NCI-H2029 treated with DMSO at 0.1 percent for 48 hours (cell line): ENCODE data around the gene WDHD1.
"Not testable (repeated sequence)": the region's sequence is repeated elsewhere in the genome, so short reads cannot be mapped to it uniquely, and the experiment has no call there.

Experiments used
- DNase-seq: peaks from one replicate; lab custom pipeline; 2025; lab: John Stamatoyannopoulos, UW

The WDHD1 gene

DNA sequence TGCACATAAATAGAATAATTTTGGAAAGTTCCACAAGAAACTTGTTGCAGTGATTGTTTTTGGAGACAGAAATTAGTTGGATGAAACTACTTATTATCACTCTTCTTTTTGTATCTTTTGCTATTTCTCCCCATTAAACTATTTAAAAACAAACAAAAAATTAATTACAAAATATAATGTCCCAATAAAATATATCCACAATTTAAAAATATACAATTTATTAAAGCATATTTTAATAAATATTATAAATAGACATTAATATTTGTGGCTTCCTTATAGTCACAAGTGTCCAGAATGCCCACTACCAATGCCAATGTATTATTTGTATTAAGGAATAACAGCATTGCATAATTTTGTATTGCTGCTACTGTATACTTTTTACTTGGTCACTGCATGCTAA lies 71.8 kb downstream of the WDHD1 start:
- DNase-seq = no peak

GRCh38 chr14:54953609-54954008 lies 73.3 kb downstream of the WDHD1 start:
- DNase-seq = not testable (repeated sequence)

GRCh38 chr14:54952803-54953202 lies 74.1 kb downstream of the WDHD1 start:
- not testable (repeated sequence) for DNase-seq

DNA sequence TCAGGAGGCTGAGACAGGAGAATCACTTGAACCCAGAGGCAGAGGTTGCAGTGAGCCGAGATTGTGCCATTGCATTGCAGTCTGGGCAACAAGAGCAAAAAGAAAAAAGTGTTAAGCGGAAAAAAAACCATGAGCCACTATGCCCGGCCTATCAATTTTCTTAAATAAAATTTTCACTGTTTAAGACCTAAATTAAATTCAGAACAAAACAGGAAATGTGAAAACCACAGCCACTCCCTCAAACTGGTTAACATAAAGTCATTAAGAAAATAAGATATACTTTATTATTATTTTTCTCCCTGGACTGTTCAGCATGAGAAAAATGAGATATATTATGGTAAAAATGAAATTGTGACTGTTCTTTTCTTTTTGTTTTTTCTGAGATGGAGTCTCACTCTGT lies 79.7 kb downstream of the WDHD1 start:
- no peak for DNase-seq

DNA sequence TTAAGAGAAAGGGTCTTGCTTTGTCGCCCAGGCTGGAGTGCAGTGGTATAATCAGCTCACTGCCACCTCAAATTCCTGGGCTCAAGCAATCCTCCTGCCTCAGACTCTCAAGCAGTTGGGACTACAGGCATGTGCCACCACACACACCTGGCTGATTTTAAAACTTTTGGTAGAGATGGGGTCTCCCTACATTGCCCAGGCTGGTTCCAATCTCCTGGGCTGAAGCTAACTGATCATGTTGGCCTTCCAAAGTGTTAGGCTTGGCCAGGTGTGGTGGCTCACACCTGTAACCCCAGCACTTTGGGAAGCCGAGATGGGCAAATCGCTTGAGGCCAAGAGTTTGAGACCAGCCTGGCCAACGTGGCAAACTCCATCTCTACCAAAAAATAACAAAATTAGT lies 80.4 kb downstream of the WDHD1 start:
- DNase-seq = no peak

DNA sequence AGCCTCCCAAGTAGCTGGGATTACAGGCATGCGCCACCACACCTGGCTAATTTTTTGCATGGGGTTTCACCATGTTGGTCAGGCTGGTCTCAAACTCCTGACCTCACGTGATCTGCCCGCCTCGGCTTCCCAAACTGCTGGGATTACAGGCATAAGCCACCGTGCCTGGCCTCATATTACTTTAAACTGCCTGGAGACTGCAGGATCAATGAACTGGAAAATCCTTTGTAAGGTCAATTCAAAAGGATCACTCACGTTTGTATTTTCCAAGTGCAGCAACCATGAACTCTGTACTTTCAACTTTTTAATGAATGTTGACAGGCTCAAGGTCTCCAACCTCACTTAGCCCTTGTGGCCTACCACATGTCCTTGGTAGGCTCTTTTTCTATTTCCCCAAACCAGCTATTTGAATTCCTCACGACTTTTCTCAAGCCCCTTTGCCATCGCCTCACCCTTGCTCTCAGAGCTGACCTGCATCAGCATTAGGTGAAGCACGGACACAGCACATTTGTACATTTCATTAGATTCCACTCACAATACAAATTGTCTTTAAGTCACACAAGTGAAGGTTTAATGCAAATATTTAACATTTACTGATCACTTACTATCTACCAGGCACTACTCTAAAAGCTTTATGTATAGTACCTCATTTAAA lies 82.0 kb downstream of the WDHD1 start:
- DNase-seq = no peak

DNA sequence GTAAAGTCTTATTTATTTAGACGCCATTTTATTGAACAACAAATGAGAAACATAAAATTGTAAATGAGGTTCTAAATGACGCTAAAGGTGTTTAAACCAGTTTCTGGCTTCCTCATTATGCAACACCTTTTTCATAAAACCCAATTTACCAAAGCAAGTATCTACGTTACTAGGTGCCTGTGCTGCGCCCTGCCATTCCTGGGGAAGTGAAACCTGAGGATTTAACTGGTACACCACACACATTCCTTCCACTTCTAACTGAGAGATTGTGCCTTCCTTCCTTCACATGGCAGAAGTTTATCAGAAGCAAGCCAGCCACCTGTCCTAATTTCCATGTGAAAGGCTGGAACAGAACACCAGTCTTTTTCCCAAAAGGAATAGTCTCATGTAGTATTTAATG lies 84.0 kb downstream of the WDHD1 start:
- no peak for DNase-seq

GRCh38 chr14:54936816-54937215 lies 90.1 kb downstream of the WDHD1 start:
- no peak for DNase-seq

DNA sequence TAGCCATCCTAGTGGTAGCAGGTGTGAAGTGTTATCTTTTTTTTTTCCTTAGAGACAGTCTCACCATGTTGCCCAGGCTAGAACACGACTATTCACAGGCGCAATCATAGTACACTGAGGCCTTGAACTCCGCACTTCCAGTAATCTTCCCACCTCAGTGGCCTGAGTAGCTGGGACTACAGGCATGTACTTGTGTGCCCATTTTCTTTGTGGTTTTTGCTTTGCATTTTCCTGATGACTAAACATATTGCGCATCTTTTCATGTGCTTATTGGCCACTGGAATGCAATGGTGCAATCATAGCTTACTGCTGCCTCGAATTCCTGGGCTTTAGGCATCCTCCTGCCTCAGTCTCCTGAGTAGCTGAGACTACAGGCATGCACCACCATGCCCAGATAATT lies 90.9 kb downstream of the WDHD1 start:
- no peak for DNase-seq

- no peak for DNase-seq
Measured at GRCh38 chr14:54935100-54935499, 91.8 kb downstream of the WDHD1 start.

GRCh38 chr14:54933006-54933405 lies 93.9 kb downstream of the WDHD1 start:
- no peak for DNase-seq

DNA sequence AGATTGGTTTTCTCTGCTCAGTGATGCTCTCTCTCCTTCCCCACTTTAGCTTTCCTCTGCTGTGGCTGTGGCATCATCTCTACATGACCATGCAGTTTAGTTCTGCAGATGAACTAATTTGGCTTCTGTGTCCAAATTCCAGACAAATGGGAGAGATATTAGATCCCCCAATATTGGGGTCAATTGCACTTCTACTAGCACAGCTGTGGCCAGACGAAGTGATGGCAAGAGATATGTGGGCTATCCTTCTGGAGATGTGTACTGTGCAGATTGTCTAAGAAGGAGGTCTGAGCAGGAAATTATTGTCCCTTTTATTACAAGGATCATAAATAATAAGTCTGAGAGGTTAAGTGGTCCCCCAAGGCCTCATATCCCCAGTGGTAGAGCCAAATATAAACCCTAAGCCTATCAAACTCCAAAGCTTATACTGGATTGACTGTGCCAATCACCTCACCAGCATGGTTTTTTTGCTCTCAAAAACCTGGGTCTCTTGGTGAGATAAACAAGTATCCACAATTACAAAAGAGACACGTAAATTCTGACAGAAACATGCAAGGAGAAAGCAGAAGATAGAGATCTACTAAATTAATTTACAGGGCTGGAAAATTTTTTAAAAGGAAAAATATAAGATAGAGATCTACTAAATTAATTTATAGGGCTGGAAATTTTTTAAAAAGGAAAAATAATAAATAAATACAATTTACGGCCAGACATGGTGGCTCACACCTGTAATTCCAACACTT lies 95.1 kb downstream of the WDHD1 start:
- DNase-seq = no peak

GRCh38 chr14:54931101-54931500 lies 95.8 kb downstream of the WDHD1 start:
- no peak for DNase-seq

DNA sequence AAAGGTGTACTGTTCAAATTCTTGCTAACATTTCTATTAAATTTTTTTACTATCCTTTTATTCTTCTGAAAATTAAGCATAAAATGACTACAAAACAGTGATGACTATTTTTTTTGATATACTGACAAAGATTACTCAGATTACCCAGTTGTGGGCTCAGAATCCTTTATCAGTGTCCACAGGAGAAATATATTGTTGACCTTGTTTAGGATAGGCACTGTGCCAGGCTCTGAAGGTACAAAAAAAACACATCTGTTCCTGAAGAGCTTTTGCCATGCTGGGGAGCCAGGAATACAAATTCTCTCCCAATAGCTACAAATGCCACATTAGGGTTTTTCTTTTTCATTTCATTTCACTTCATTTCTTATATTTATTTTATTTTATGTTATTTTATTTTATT lies 97.3 kb downstream of the WDHD1 start:
- DNase-seq = peak; percentile 91

DNA sequence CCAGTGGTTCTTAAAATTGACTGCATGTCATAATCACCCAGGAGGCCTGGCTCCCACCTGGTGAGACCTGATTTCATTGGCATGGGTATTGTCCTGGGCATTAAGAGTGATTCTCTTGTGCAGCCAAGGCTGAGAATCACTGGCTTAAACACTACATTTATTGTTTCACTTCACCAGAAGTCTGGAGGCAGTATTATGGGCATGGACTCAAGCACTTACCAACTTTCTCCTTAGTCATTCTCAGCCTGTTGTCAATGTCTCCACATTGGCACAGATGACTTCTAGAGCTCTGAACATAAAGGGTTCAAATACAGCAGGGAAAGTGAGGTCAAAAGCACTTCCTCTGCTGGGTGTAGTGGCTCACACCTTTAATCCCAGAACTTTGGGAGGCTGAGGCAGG lies 98.7 kb downstream of the WDHD1 start:
- no peak for DNase-seq

DNA sequence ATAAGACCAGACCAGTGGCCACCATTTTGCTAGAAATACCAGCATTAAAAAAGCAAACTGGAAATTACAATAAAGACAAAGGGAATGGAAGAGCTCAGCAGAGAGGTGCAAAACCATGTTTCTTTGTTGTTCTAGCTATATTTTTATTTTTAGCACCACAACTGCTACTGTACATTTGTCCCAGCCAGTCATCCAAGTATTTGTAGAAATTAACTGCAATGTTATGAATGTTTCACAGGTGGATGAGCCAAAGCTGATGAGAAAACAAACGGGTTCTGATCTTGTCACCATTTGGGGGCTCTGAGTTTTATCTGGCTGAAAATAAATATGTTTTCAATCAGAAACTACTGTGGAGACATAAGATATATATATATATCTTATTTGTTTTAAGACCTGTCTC lies 99.3 kb downstream of the WDHD1 start:
- no peak for DNase-seq

DNA sequence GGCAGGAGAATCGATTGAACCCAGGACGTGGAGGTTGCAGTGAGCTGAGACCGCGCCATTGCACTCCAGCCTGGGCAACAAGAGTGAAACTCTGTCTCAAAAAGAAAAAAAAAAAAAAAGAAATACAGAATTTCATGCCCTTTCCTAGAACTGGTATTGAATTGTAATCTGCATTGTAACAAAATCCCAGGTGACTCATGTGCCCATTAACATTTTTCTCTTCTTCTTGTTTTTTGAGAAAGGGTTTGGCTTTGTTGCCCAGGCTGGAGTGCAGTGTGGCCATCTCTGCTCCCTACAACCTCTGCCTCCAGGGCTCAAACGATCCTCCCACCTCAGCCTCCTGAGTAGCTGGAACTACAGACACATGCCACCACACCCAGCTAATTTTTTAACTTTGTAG lies 100.3 kb downstream of the WDHD1 start:
- DNase-seq = not testable (repeated sequence)

DNA sequence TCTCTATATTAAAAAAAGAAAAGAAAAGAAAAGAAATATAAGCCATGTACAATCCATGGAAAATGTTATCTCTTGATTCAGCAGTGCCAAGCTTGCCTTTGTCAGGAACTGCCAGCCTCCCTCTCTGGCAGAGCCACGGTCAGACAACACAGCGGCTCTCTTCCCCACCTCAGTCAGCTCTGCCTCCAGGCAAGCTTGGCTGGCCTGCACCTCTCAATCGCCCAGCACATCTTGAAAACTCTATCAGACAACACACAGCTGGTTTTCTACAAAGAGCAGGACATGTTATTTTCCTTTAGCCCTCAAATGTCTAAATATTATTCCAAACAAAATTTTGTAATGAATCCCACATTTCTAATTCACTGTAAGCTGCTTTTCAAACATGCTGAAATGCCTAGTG lies 104.3 kb downstream of the WDHD1 start:
- no peak for DNase-seq

- peak; percentile 93 for DNase-seq
Measured at GRCh38 chr14:54920052-54920451, 106.8 kb downstream of the WDHD1 start.

DNA sequence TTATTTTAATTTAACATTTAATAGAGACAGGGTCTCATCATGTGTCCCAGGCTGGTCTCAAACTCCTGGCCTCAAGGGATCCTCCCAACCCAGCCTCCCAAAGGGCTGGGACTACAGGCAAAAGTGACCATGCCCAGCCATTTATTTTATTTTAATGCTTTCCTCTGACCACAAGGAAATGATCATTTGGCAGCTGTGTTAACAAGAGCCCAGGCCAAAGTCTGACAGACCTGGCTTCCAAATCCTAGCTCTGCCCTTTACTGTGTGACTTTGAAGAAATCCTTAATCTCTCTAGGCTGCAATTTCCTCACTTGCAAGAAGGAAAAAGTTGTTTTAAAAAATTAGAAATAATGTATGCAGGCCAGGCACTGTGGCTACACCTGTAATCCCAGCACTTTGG lies 107.6 kb downstream of the WDHD1 start:
- DNase-seq = no peak

GRCh38 chr14:54918427-54918826 lies 108.5 kb downstream of the WDHD1 start:
- DNase-seq = no peak

DNA sequence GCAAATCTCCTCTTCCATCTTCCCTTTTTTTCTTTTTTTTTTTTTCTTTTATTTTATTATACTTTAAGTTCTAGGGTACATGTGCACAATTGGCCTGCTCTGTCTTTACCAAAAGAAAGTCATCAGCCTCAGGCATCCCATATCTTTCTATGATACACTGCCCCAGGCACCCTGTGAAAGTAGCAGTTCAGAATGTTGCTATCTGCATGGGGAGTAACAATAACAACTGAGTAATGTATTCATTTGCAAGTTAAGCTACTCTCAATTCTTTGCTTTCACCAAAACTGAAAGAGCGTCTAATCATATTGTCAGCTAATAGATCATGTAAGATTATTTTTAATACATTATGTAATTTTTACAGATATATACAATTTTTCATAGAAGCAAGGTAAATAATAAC lies 110.8 kb downstream of the WDHD1 start:
- no peak for DNase-seq

GRCh38 chr14:54909817-54910558 lies 116.9 kb downstream of the WDHD1 start:
- no peak for DNase-seq
